Stimulated activated CD8-positive, alpha-beta memory T cell treated with anti-CD3 and anti-CD28 coated beads, Interleukin-15, amount 100 ng/mL, for 4 hours (primary cell): Measurements from ENCODE around the gene ANKRD36B.
"Not testable (repeated sequence)": the region's sequence is repeated elsewhere in the genome, so short reads cannot be mapped to it uniquely, and the experiment has no call there.

ENCODE experiments used
- DNase-seq, 2 donors: peaks; one replicate each; pipeline ENCODE4 v3.0.0-alpha.2; 2020; ENCODE audit warnings: low read depth in 2 of 2

ANKRD36B gene

DNA sequence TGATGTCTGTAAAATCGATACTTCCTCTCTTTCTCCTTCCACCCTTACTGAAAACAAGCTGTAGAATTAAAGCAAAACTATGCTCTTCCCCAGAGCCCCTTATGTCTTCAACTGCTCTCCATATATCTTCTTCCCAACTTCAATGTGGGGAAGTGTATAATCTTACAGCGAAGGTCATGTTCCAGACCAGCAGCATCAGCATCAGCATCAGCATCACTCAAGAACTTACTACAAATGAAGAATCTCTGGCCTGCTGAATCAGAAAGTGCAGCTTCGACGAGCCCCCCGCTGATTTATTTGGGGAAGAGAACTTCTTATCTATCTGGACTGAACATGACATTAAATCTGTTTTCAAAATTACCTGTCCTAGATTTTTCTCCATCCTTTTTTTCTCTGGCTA, 40.6 kb downstream of the ANKRD36B start:
- not testable (repeated sequence) for DNase-seq

DNA sequence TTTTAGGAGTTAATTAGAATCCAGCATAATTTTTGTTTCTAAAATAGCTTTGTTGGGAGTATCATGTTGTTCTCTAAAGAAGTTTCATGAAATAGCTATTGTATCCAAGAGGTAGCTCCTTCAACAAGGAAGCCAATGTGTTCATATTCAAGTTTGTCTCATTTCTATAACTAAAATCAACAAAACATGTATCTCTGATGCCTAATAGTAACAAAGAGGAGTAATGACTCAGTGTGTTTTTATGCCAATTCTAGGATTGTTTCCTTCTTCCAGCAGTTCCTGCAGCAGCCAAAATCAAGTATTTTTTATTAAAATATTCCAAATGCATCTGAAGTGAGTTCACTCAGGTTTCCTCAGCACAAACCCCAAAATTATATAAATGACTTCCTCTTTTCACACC, 41.1 kb downstream of the ANKRD36B start:
- not testable (repeated sequence) for DNase-seq

GRCh38 chr2:97546711-97547110, 43.0 kb downstream of the ANKRD36B start:
- no peak for DNase-seq

DNA sequence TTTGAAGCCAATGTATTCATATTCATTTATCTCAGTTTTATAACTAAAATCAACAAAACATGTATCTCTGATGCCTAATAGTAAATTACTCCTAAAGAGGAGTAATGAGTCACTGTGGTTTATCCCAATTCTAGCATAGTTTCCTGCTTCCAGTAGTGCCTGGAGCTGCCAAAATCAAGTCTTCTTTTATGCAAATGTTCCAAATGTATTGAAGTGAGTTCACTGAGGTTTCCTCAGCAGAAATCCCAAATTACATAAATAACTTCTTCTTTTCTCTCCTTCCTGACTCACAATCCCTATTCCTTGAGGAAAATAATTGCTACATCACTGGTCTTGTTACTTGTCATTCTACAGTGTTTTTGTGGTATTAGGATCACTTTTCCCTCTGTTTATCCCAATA, 44.8 kb downstream of the ANKRD36B start:
- DNase-seq = not testable (repeated sequence)

- not testable (repeated sequence) for DNase-seq
Measured at GRCh38 chr2:97525904-97526303, 63.8 kb downstream of the ANKRD36B start.

GRCh38 chr2:97523816-97524215, 65.9 kb downstream of the ANKRD36B start:
- DNase-seq = not testable (repeated sequence)

- DNase-seq = not testable (repeated sequence)
Measured at GRCh38 chr2:97522916-97523555, 66.6 kb downstream of the ANKRD36B start.

- not testable (repeated sequence) for DNase-seq
Measured at GRCh38 chr2:97495651-97496050, 94.0 kb downstream of the ANKRD36B start.

GRCh38 chr2:97490141-97490540, 99.5 kb downstream of the ANKRD36B start:
- not testable (repeated sequence) for DNase-seq
